ENCODE data around the gene CEP55.

Gene CEP55

GRCh38 chr10:93496322-93497041, at the start of gene CEP55:
CEP55 (plus strand) TSS chr10:93496612; CDS start chr10:93500052, 3,440 bp downstream.
- Histone ChIP-seq H3K9me3 (ENCODE audit: control insufficient read depth in 2 of 2, low read length in 2 of 2) (no peaks in the 10 kb centered on the region), H3K4me3 (ENCODE audit: low read length in 2 of 2) (peak within 1 kb of the TSS; percentile 82 to 93), H3K27ac (ENCODE audit: low read depth in 2 of 2, low read length in 2 of 2) (peak within 1 kb of the TSS in 1 of 2 donors; percentile 32), H3K36me3 (ENCODE audit: control insufficient read depth in 2 of 2, insufficient read depth in 2 of 2, low read length in 2 of 2) (no peaks in the 10 kb centered on the region), H3K9ac (ENCODE audit: low read depth in 1 of 2, low read length in 2 of 2) (peak within 1 kb of the TSS; percentile 53 to 63), H3K27me3 (ENCODE audit: control insufficient read depth in 2 of 2, insufficient read depth in 2 of 2, low read length in 2 of 2) (no peaks in the 10 kb centered on the region), H3K4me1 (ENCODE audit: control insufficient read depth in 2 of 2, insufficient read depth in 2 of 2, low read length in 2 of 2) (peaks cover 4 to 8% of the 10 kb centered on the region in 2 donors)

- no peak overlapping the region for H3K9ac ChIP-seq (ENCODE audit: low read depth in 1 of 2, low read length in 2 of 2)
- H3K27ac ChIP-seq (ENCODE audit: low read depth in 2 of 2, low read length in 2 of 2): peak overlapping the region in 1 of 2 donors; percentile 73
- H3K4me1 ChIP-seq (ENCODE audit: control insufficient read depth in 2 of 2, insufficient read depth in 2 of 2, low read length in 2 of 2): peaks cover 13 to 30% of the 10 kb centered on the region in 2 donors
- H3K4me3 ChIP-seq (ENCODE audit: low read length in 2 of 2): no peak overlapping the region
- no peaks in the 10 kb centered on the region for H3K9me3 ChIP-seq (ENCODE audit: control insufficient read depth in 2 of 2, low read length in 2 of 2)
- no peaks in the 10 kb centered on the region for H3K27me3 ChIP-seq (ENCODE audit: control insufficient read depth in 2 of 2, insufficient read depth in 2 of 2, low read length in 2 of 2)
- H3K36me3 ChIP-seq (ENCODE audit: control insufficient read depth in 2 of 2, insufficient read depth in 2 of 2, low read length in 2 of 2): peaks cover 10 to 15% of the 10 kb centered on the region in 2 donors
These were observed 49.4 kb upstream of the CEP55 start for GRCh38 chr10:93447019-93447418.

- Histone ChIP-seq H3K9ac (ENCODE audit: low read depth in 1 of 2, low read length in 2 of 2) (no peak overlapping the region), H3K4me3 (ENCODE audit: low read length in 2 of 2) (no peak overlapping the region), H3K36me3 (ENCODE audit: control insufficient read depth in 2 of 2, insufficient read depth in 2 of 2, low read length in 2 of 2) (peaks cover 10 to 15% of the 10 kb centered on the region in 2 donors), H3K27me3 (ENCODE audit: control insufficient read depth in 2 of 2, insufficient read depth in 2 of 2, low read length in 2 of 2) (no peaks in the 10 kb centered on the region), H3K27ac (ENCODE audit: low read depth in 2 of 2, low read length in 2 of 2) (no peak overlapping the region), H3K9me3 (ENCODE audit: control insufficient read depth in 2 of 2, low read length in 2 of 2) (no peaks in the 10 kb centered on the region), H3K4me1 (ENCODE audit: control insufficient read depth in 2 of 2, insufficient read depth in 2 of 2, low read length in 2 of 2) (peaks cover 13 to 23% of the 10 kb centered on the region in 2 donors)
These were observed 48.4 kb upstream of the CEP55 start for GRCh38 chr10:93447970-93448369.

- peaks cover 10 to 16% of the 10 kb centered on the region in 2 donors for H3K36me3 ChIP-seq (ENCODE audit: control insufficient read depth in 2 of 2, insufficient read depth in 2 of 2, low read length in 2 of 2)
- no peaks in the 10 kb centered on the region for H3K27me3 ChIP-seq (ENCODE audit: control insufficient read depth in 2 of 2, insufficient read depth in 2 of 2, low read length in 2 of 2)
- H3K27ac ChIP-seq (ENCODE audit: low read depth in 2 of 2, low read length in 2 of 2): no peak overlapping the region
- H3K9ac ChIP-seq (ENCODE audit: low read depth in 1 of 2, low read length in 2 of 2): no peak overlapping the region
- H3K4me3 ChIP-seq (ENCODE audit: low read length in 2 of 2): no peak overlapping the region
- H3K4me1 ChIP-seq (ENCODE audit: control insufficient read depth in 2 of 2, insufficient read depth in 2 of 2, low read length in 2 of 2): peaks cover 0 to 5% of the 10 kb centered on the region in 2 donors
- no peaks in the 10 kb centered on the region for H3K9me3 ChIP-seq (ENCODE audit: control insufficient read depth in 2 of 2, low read length in 2 of 2)
These were observed 45.0 kb upstream of the CEP55 start for GRCh38 chr10:93451244-93451947.

GRCh38 chr10:93452143-93452542, 44.3 kb upstream of the CEP55 start:
- Histone ChIP-seq H3K27me3 (ENCODE audit: control insufficient read depth in 2 of 2, insufficient read depth in 2 of 2, low read length in 2 of 2) (no peaks in the 10 kb centered on the region), H3K4me3 (ENCODE audit: low read length in 2 of 2) (no peak overlapping the region), H3K36me3 (ENCODE audit: control insufficient read depth in 2 of 2, insufficient read depth in 2 of 2, low read length in 2 of 2) (peaks cover 10 to 18% of the 10 kb centered on the region in 2 donors), H3K9ac (ENCODE audit: low read depth in 1 of 2, low read length in 2 of 2) (no peak overlapping the region), H3K4me1 (ENCODE audit: control insufficient read depth in 2 of 2, insufficient read depth in 2 of 2, low read length in 2 of 2) (no peaks in the 10 kb centered on the region), H3K9me3 (ENCODE audit: control insufficient read depth in 2 of 2, low read length in 2 of 2) (no peaks in the 10 kb centered on the region), H3K27ac (ENCODE audit: low read depth in 2 of 2, low read length in 2 of 2) (no peak overlapping the region)

GRCh38 chr10:93454146-93454545, 42.3 kb upstream of the CEP55 start:
- Histone ChIP-seq H3K27ac (ENCODE audit: low read depth in 2 of 2, low read length in 2 of 2) (no peak overlapping the region), H3K36me3 (ENCODE audit: control insufficient read depth in 2 of 2, insufficient read depth in 2 of 2, low read length in 2 of 2) (peaks cover 5 to 21% of the 10 kb centered on the region in 2 donors)

GRCh38 chr10:93454736-93455135, 41.7 kb upstream of the CEP55 start:
- Histone ChIP-seq H3K4me3 (ENCODE audit: low read length in 2 of 2) (no peak overlapping the region), H3K9me3 (ENCODE audit: control insufficient read depth in 2 of 2, low read length in 2 of 2) (no peaks in the 10 kb centered on the region), H3K27ac (ENCODE audit: low read depth in 2 of 2, low read length in 2 of 2) (no peak overlapping the region), H3K27me3 (ENCODE audit: control insufficient read depth in 2 of 2, insufficient read depth in 2 of 2, low read length in 2 of 2) (no peaks in the 10 kb centered on the region), H3K4me1 (ENCODE audit: control insufficient read depth in 2 of 2, insufficient read depth in 2 of 2, low read length in 2 of 2) (peaks cover 8 to 12% of the 10 kb centered on the region in 2 donors), H3K9ac (ENCODE audit: low read depth in 1 of 2, low read length in 2 of 2) (no peak overlapping the region), H3K36me3 (ENCODE audit: control insufficient read depth in 2 of 2, insufficient read depth in 2 of 2, low read length in 2 of 2) (peaks cover 4 to 21% of the 10 kb centered on the region in 2 donors)

More at GRCh38 chr10:93454146-93454545, 42.3 kb upstream of the CEP55 start:
- peaks cover 3 to 6% of the 10 kb centered on the region in 2 donors for H3K4me1 ChIP-seq (ENCODE audit: control insufficient read depth in 2 of 2, insufficient read depth in 2 of 2, low read length in 2 of 2)
- no peak overlapping the region for H3K4me3 ChIP-seq (ENCODE audit: low read length in 2 of 2)
- H3K9ac ChIP-seq (ENCODE audit: low read depth in 1 of 2, low read length in 2 of 2): no peak overlapping the region
- no peaks in the 10 kb centered on the region for H3K9me3 ChIP-seq (ENCODE audit: control insufficient read depth in 2 of 2, low read length in 2 of 2)
- no peaks in the 10 kb centered on the region for H3K27me3 ChIP-seq (ENCODE audit: control insufficient read depth in 2 of 2, insufficient read depth in 2 of 2, low read length in 2 of 2)

- Histone ChIP-seq H3K27me3 (ENCODE audit: control insufficient read depth in 2 of 2, insufficient read depth in 2 of 2, low read length in 2 of 2) (no peaks in the 10 kb centered on the region), H3K36me3 (ENCODE audit: control insufficient read depth in 2 of 2, insufficient read depth in 2 of 2, low read length in 2 of 2) (peaks cover 1 to 13% of the 10 kb centered on the region in 2 donors), H3K4me1 (ENCODE audit: control insufficient read depth in 2 of 2, insufficient read depth in 2 of 2, low read length in 2 of 2) (peaks cover 8 to 13% of the 10 kb centered on the region in 2 donors), H3K9ac (ENCODE audit: low read depth in 1 of 2, low read length in 2 of 2) (no peak overlapping the region), H3K27ac (ENCODE audit: low read depth in 2 of 2, low read length in 2 of 2) (no peak overlapping the region), H3K4me3 (ENCODE audit: low read length in 2 of 2) (no peak overlapping the region), H3K9me3 (ENCODE audit: control insufficient read depth in 2 of 2, low read length in 2 of 2) (no peaks in the 10 kb centered on the region)
These were observed 39.9 kb upstream of the CEP55 start for GRCh38 chr10:93456480-93456879.

- Histone ChIP-seq H3K36me3 (ENCODE audit: control insufficient read depth in 2 of 2, insufficient read depth in 2 of 2, low read length in 2 of 2) (peaks cover 0 to 11% of the 10 kb centered on the region in 2 donors), H3K27me3 (ENCODE audit: control insufficient read depth in 2 of 2, insufficient read depth in 2 of 2, low read length in 2 of 2) (no peaks in the 10 kb centered on the region), H3K9me3 (ENCODE audit: control insufficient read depth in 2 of 2, low read length in 2 of 2) (no peaks in the 10 kb centered on the region), H3K27ac (ENCODE audit: low read depth in 2 of 2, low read length in 2 of 2) (no peak overlapping the region), H3K4me1 (ENCODE audit: control insufficient read depth in 2 of 2, insufficient read depth in 2 of 2, low read length in 2 of 2) (peaks cover 8 to 13% of the 10 kb centered on the region in 2 donors), H3K9ac (ENCODE audit: low read depth in 1 of 2, low read length in 2 of 2) (no peak overlapping the region), H3K4me3 (ENCODE audit: low read length in 2 of 2) (no peak overlapping the region)
These were observed 38.9 kb upstream of the CEP55 start for GRCh38 chr10:93457511-93457910.

GRCh38 chr10:93458821-93459257, 37.6 kb upstream of the CEP55 start:
- no peak overlapping the region for H3K4me3 ChIP-seq (ENCODE audit: low read length in 2 of 2)

More at GRCh38 chr10:93458821-93459257, 37.6 kb upstream of the CEP55 start:
- H3K4me1 ChIP-seq (ENCODE audit: control insufficient read depth in 2 of 2, insufficient read depth in 2 of 2, low read length in 2 of 2): peaks cover 14 to 18% of the 10 kb centered on the region in 2 donors
- H3K9me3 ChIP-seq (ENCODE audit: control insufficient read depth in 2 of 2, low read length in 2 of 2): no peaks in the 10 kb centered on the region
- H3K27ac ChIP-seq (ENCODE audit: low read depth in 2 of 2, low read length in 2 of 2): peak overlapping the region; percentile 74 to 77
- H3K9ac ChIP-seq (ENCODE audit: low read depth in 1 of 2, low read length in 2 of 2): peak overlapping the region; percentile 24 to 35
- no peaks in the 10 kb centered on the region for H3K27me3 ChIP-seq (ENCODE audit: control insufficient read depth in 2 of 2, insufficient read depth in 2 of 2, low read length in 2 of 2)
- H3K36me3 ChIP-seq (ENCODE audit: control insufficient read depth in 2 of 2, insufficient read depth in 2 of 2, low read length in 2 of 2): peaks cover 0 to 11% of the 10 kb centered on the region in 2 donors

Measured in mucosa of rectum (tissue), 2 donors.